Mesenchymal stem cell (in vitro differentiated cells and primary cell): ENCODE data around the gene CFAP100.
A peak's percentile ranks its signal among the peaks of the same experiment; 100 is the strongest.

Source experiments
- DNase-seq: peaks from one replicate; pipeline ENCODE4 v3.0.0-alpha.2; 2013
- H2AFZ ChIP-seq: one replicate; pipeline ENCODE4 v1.6.1; 2013; ENCODE audit warnings: low read depth, mild to moderate bottlenecking, control low read depth, inconsistent platforms, low read length, moderate library complexity
- H2AK5ac ChIP-seq: 2 replicates; pipeline ENCODE4 v1.6.1; 2013; ENCODE audit warnings: low read length, moderate library complexity, mild to moderate bottlenecking, inconsistent platforms; ENCODE audit not compliant: severe bottlenecking
- H2BK120ac ChIP-seq: one replicate; pipeline ENCODE4 v1.6.1; 2013; ENCODE audit warnings: low read depth, mild to moderate bottlenecking, inconsistent platforms, low read length, moderate library complexity
- H2BK12ac ChIP-seq, 2 experiments: one replicate each; pipeline ENCODE4 v1.6.1; 2013; ENCODE audit warnings: inconsistent platforms in 2 of 2, low read length in 2 of 2, mild to moderate bottlenecking in 2 of 2, moderate library complexity in 2 of 2, control low read depth in 1 of 2
- H2BK15ac ChIP-seq: one replicate; pipeline ENCODE4 v1.6.1; 2013; ENCODE audit warnings: mild to moderate bottlenecking, low read depth, inconsistent platforms; ENCODE audit not compliant: poor library complexity, severe bottlenecking
- H2BK5ac ChIP-seq: 2 replicates; pipeline ENCODE4 v1.6.1; 2013; ENCODE audit warnings: low read depth, mild to moderate bottlenecking, low read length, control low read depth, inconsistent platforms; ENCODE audit not compliant: poor library complexity, severe bottlenecking
- H3K14ac ChIP-seq, 2 experiments: one replicate each; pipeline ENCODE4 v1.6.1; 2013; ENCODE audit warnings: inconsistent platforms in 2 of 2, low read length in 2 of 2, control low read depth in 1 of 2, mild to moderate bottlenecking in 1 of 2, moderate library complexity in 1 of 2
- H3K18ac ChIP-seq, 2 experiments: one replicate each; pipeline ENCODE4 v1.6.1; 2013; ENCODE audit warnings: inconsistent platforms in 2 of 2, low read length in 2 of 2, control low read depth in 1 of 2, low read depth in 1 of 2, mild to moderate bottlenecking in 1 of 2
- H3K23ac ChIP-seq, 2 experiments: one replicate each; pipeline ENCODE4 v1.6.1; 2013; ENCODE audit warnings: inconsistent platforms in 2 of 2, low read length in 2 of 2, mild to moderate bottlenecking in 2 of 2, moderate library complexity in 2 of 2, control low read depth in 1 of 2
- H3K27ac ChIP-seq: 2 replicates; pipeline ENCODE4 v1.5.1; 2013; ENCODE audit warnings: mild to moderate bottlenecking, moderate library complexity, low read length, control low read depth, inconsistent platforms; ENCODE audit not compliant: poor library complexity, severe bottlenecking
- H3K27me3 ChIP-seq, 2 experiments: 2 replicates each; pipeline versions ENCODE4 v1.6.1 to v1.7.0; 2013; ENCODE audit warnings: low read length in 2 of 2, mild to moderate bottlenecking in 2 of 2, moderate library complexity in 2 of 2, control low read depth in 1 of 2, inconsistent platforms in 1 of 2; ENCODE audit not compliant: control insufficient read depth in 1 of 2, insufficient read depth in 1 of 2
- H3K36me3 ChIP-seq, 2 experiments: 2 replicates each; pipeline versions ENCODE4 v1.6.1 to v1.7.0; 2013; ENCODE audit warnings: low read length in 2 of 2, control low read depth in 1 of 2, inconsistent platforms in 1 of 2, low read depth in 1 of 2, mild to moderate bottlenecking in 1 of 2; ENCODE audit not compliant: insufficient read depth in 2 of 2, control insufficient read depth in 1 of 2
- H3K4ac ChIP-seq, 2 experiments: one replicate each; pipeline ENCODE4 v1.6.1; 2013; ENCODE audit warnings: inconsistent platforms in 2 of 2, low read length in 2 of 2, mild to moderate bottlenecking in 2 of 2, moderate library complexity in 2 of 2, control low read depth in 1 of 2, low read depth in 1 of 2
- H3K4me1 ChIP-seq: 2 replicates; pipeline ENCODE4 v1.6.1; 2013; ENCODE audit warnings: low read depth, low read length, control low read depth; ENCODE audit not compliant: control insufficient read depth, insufficient read depth
- H3K4me2 ChIP-seq: 2 replicates; pipeline ENCODE4 v1.6.1; 2013; ENCODE audit warnings: low read length, mild to moderate bottlenecking, inconsistent platforms; ENCODE audit not compliant: poor library complexity, severe bottlenecking
- H3K4me3 ChIP-seq, 2 experiments: 2 replicates each; pipeline versions ENCODE4 v1.5.1 to v1.7.0; 2013; ENCODE audit warnings: low read length in 2 of 2, mild to moderate bottlenecking in 2 of 2, control low read depth in 1 of 2, low read depth in 1 of 2; ENCODE audit not compliant: insufficient read depth in 1 of 2
- H3K79me1 ChIP-seq: replicated peaks from 2 replicates; pipeline ENCODE4 v1.6.1; 2013; ENCODE audit warnings: mild to moderate bottlenecking, control low read depth, low read length, inconsistent platforms; ENCODE audit not compliant: poor library complexity, severe bottlenecking
- H3K9ac ChIP-seq: 2 replicates; pipeline ENCODE4 v1.7.0; 2013; ENCODE audit warnings: mild to moderate bottlenecking, low read length, moderate library complexity
- H3K9me3 ChIP-seq: 2 replicates; pipeline ENCODE4 v1.7.0; 2013; ENCODE audit warnings: mild to moderate bottlenecking, low read length; ENCODE audit not compliant: control insufficient read depth
- H4K8ac ChIP-seq: one replicate; pipeline ENCODE4 v1.6.1; 2013; ENCODE audit warnings: inconsistent platforms, mild to moderate bottlenecking, low read length, moderate library complexity
- H4K91ac ChIP-seq: one replicate; pipeline ENCODE4 v1.6.1; 2013; ENCODE audit warnings: mild to moderate bottlenecking, low read length, inconsistent platforms
- WGBS: methylation state at CpG from one replicate; pipeline ENCODE4 v1.1.7; 2013; ENCODE audit warnings: mixed read lengths; 5-methylcytosine and 5-hydroxymethylcytosine counted together

Gene CFAP100

GRCh38 chr3:126438746-126439145 is 44.0 kb downstream of the CFAP100 start:
- no peak overlapping the region for H3K4ac ChIP-seq
- no peak overlapping the region for H3K18ac ChIP-seq
- H3K27me3 ChIP-seq = no peaks in the 10 kb centered on the region
- WGBS = 95% methylated on average over 9 of the region's 10 CpGs
- no peak overlapping the region for H2AK5ac ChIP-seq
- H3K4me3 ChIP-seq = no peak overlapping the region
- no peak overlapping the region for H2BK15ac ChIP-seq
- H3K23ac ChIP-seq = no peak overlapping the region
- peaks cover 3% of the 10 kb centered on the region for H3K4me1 ChIP-seq
- H2AFZ ChIP-seq = no peak overlapping the region
- H3K9me3 ChIP-seq = no peaks in the 10 kb centered on the region
- no peak overlapping the region for H2BK5ac ChIP-seq
- no peak overlapping the region for H4K91ac ChIP-seq
- H3K36me3 ChIP-seq = peaks cover 37 to 55% of the 10 kb centered on the region in 2 experiments
- no peak overlapping the region for H3K4me2 ChIP-seq
- H4K8ac ChIP-seq = no peak overlapping the region
- H3K79me1 ChIP-seq = peaks cover 4% of the 10 kb centered on the region
- no peak overlapping the region for H2BK120ac ChIP-seq
- DNase-seq = no peak
- H2BK12ac ChIP-seq = no peak overlapping the region
- no peak overlapping the region for H3K14ac ChIP-seq
- H3K9ac ChIP-seq = no peak overlapping the region
- no peak overlapping the region for H3K27ac ChIP-seq

GRCh38 chr3:126439346-126439967 is 44.7 kb downstream of the CFAP100 start:
- H3K14ac ChIP-seq = no peak overlapping the region
- H3K4me3 ChIP-seq = no peak overlapping the region
- H2BK5ac ChIP-seq = no peak overlapping the region
- no peak overlapping the region for H2AFZ ChIP-seq
- H3K18ac ChIP-seq = no peak overlapping the region
- H3K4me1 ChIP-seq = peaks cover 3% of the 10 kb centered on the region
- H4K91ac ChIP-seq = no peak overlapping the region
- no peak overlapping the region for H3K4me2 ChIP-seq
- no peak overlapping the region for H2BK12ac ChIP-seq
- H3K9me3 ChIP-seq = no peaks in the 10 kb centered on the region
- H4K8ac ChIP-seq = no peak overlapping the region
- H2BK15ac ChIP-seq = no peak overlapping the region
- no peaks in the 10 kb centered on the region for H3K27me3 ChIP-seq
- H2AK5ac ChIP-seq = no peak overlapping the region
- no peak overlapping the region for H3K4ac ChIP-seq
- DNase-seq = no peak
- H3K36me3 ChIP-seq = peaks cover 37 to 53% of the 10 kb centered on the region in 2 experiments
- H3K23ac ChIP-seq = no peak overlapping the region
- H3K79me1 ChIP-seq = peaks cover 4% of the 10 kb centered on the region
- no peak overlapping the region for H3K27ac ChIP-seq
- WGBS = 98% methylated on average over 15 of the region's 15 CpGs
- no peak overlapping the region for H2BK120ac ChIP-seq
- H3K9ac ChIP-seq = no peak overlapping the region

- no peak overlapping the region for H2AFZ ChIP-seq
- no peak overlapping the region for H3K27ac ChIP-seq
- H3K79me1 ChIP-seq = peaks cover 4% of the 10 kb centered on the region
- H3K4me3 ChIP-seq = no peak overlapping the region
- peak overlapping the region in 1 of 2 experiments; percentile 27 for H3K14ac ChIP-seq
- no peak overlapping the region for H2AK5ac ChIP-seq
- no peak overlapping the region for H2BK15ac ChIP-seq
- H4K8ac ChIP-seq = no peak overlapping the region
- DNase-seq = no peak
- 91% methylated on average over 12 of the region's 12 CpGs for WGBS
- H3K4me1 ChIP-seq = peaks cover 3% of the 10 kb centered on the region
- peaks cover 34 to 46% of the 10 kb centered on the region in 2 experiments for H3K36me3 ChIP-seq
- no peak overlapping the region for H3K18ac ChIP-seq
- H3K23ac ChIP-seq = no peak overlapping the region
- no peak overlapping the region for H2BK5ac ChIP-seq
- no peak overlapping the region for H2BK12ac ChIP-seq
- H3K27me3 ChIP-seq = no peaks in the 10 kb centered on the region
- no peak overlapping the region for H3K4ac ChIP-seq
- no peaks in the 10 kb centered on the region for H3K9me3 ChIP-seq
- H4K91ac ChIP-seq = no peak overlapping the region
- H2BK120ac ChIP-seq = no peak overlapping the region
- no peak overlapping the region for H3K9ac ChIP-seq
- no peak overlapping the region for H3K4me2 ChIP-seq
Observed at GRCh38 chr3:126439968-126440708, 45.4 kb downstream of the CFAP100 start.

- peak overlapping the region in 1 of 2 experiments; percentile 27 for H3K14ac ChIP-seq
- peaks cover 38 to 43% of the 10 kb centered on the region in 2 experiments for H3K36me3 ChIP-seq
- no peak overlapping the region for H2BK5ac ChIP-seq
- H4K91ac ChIP-seq = no peak overlapping the region
- H3K27ac ChIP-seq = no peak overlapping the region
- no peak for DNase-seq
- H3K23ac ChIP-seq = no peak overlapping the region
- no peak overlapping the region for H3K18ac ChIP-seq
- peaks cover 4% of the 10 kb centered on the region for H3K79me1 ChIP-seq
- H3K4me3 ChIP-seq = no peak overlapping the region
- no peak overlapping the region for H2BK15ac ChIP-seq
- H3K27me3 ChIP-seq = no peaks in the 10 kb centered on the region
- peaks cover 8% of the 10 kb centered on the region for H3K4me1 ChIP-seq
- H3K9ac ChIP-seq = no peak overlapping the region
- no peak overlapping the region for H2AK5ac ChIP-seq
- no peak overlapping the region for H3K4ac ChIP-seq
- H3K9me3 ChIP-seq = no peaks in the 10 kb centered on the region
- no peak overlapping the region for H2BK120ac ChIP-seq
- H2BK12ac ChIP-seq = no peak overlapping the region
- 96% methylated on average over 9 of the region's 9 CpGs for WGBS
- H4K8ac ChIP-seq = no peak overlapping the region
- H3K4me2 ChIP-seq = no peak overlapping the region
- H2AFZ ChIP-seq = no peak overlapping the region
Observed at GRCh38 chr3:126440709-126440995, 45.9 kb downstream of the CFAP100 start.
